ENCODE results near the gene TACC3. TPM values are rescaled to one million over a fixed set of nuclear protein-coding genes. Genes with fewer than 3 reads are reported as not detected.

Gene TACC3
- 19.2 and 21.5 TPM in 2 replicates for total RNA-seq (2014; rRNA removed; shearing (Covaris generic))

DNA sequence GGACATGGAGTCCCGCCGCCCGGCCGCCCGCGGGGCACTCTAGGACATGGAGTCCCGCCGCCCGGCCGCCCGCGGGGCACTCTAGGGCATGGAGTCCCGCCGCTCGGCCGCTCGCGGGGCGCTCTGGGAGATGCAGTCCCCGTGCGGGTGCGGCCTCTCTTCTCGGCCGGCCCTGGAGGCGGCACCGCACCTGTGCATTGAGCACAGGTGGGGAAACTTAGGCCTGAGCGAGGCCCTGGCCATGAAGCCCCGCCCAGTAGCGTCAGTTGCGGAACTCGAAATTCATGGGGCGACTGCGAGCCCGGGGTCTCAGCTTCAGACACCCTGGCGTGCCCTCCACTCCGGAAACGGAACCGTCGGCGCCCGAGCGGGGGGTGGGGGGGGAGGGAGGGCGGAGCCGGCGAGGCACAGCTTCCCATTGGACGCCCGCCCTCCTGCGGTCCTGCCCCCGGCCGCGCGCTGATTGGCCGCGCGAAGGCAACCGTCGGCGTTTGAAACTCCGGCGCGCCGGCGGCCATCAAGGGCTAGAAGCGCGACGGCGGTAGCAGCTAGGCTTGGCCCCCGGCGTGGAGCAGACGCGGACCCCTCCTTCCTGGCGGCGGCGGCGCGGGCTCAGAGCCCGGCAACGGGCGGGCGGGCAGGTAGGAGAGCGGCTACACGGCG is at the start of gene TACC3, which contains the start of gene TMEM129:
TACC3 (plus strand) TSS at position 519 of the 663 bp plus-strand sequence. CDS start 1,901 bp downstream, outside the sequence.
TMEM129 (minus strand) TSS at position 321 of the 663 bp plus-strand sequence. CDS start 486 bp downstream, outside the sequence.
- DNase-seq (ENCODE audit: low read depth in 1 of 2, low spot score in 2 of 2), result peak; percentile 67 to 81
- Histone ChIP-seq H3K9me3 (replicated peaks) (no peaks in the 10 kb centered on the region), H3K27me3 (replicated peaks) (no peaks in the 10 kb centered on the region), H3K27ac (peak within 1 kb of the TSS; percentile 76), H3K4me3 (peak within 1 kb of the TSS; percentile 68), H3K4me1 (replicated peaks) (peaks cover 18% of the 10 kb centered on the region), H3K36me3 (peaks cover 46% of the 10 kb centered on the region)

DNA sequence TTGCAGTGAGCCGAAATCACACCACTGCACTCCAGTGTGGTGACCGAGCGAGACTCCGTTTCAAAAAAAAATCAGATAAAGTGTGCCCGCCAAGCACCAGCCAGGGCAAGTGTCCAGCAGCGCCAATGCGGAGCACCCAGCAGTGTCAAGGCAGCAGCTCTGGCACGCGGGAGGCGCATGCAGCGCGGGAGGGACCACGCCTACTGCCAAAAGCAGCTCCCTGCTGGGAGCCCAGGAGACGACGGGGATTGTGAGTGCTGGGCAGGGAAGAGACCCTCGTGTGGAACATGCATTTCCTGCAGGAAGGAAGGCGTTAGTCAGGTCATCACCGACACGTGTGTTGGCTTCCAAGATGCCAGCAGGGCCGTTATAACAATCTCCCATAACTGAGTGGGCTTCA is 47.6 kb upstream of the TACC3 start:
- Histone ChIP-seq H3K27me3 (replicated peaks) (no peaks in the 10 kb centered on the region), H3K4me1 (replicated peaks) (no peaks in the 10 kb centered on the region), H3K36me3 (no peaks in the 10 kb centered on the region), H3K4me3 (no peak overlapping the region), H3K9me3 (replicated peaks) (no peaks in the 10 kb centered on the region), H3K27ac (no peak overlapping the region)
- DNase-seq (ENCODE audit: low read depth in 1 of 2, low spot score in 2 of 2), result no peak

DNA sequence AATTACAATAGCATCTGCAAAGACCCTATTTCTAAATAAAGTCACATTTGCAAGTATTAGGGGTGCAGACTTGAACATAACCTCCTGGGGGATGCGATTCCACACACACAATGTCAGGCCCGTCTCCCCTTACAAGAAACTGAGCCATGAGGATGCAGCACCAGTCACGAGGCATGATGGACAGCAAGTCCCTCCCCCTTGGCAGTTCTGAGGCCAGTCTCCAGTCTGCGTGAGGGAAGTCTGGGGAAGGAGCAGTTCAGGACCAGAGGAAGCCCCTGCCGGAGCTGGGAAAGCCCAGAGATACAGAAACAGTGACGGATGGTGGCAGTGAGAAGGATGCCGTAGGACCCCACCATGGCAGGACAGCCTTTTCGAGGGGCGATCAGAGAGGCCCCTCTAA is 46.6 kb upstream of the TACC3 start:
- H3K4me3 ChIP-seq, result no peak overlapping the region
- DNase-seq (ENCODE audit: low read depth in 1 of 2, low spot score in 2 of 2), result no peak
- no peaks in the 10 kb centered on the region for H3K4me1 ChIP-seq (replicated peaks)
- no peak overlapping the region for H3K27ac ChIP-seq
- no peaks in the 10 kb centered on the region for H3K9me3 ChIP-seq (replicated peaks)
- no peaks in the 10 kb centered on the region for H3K36me3 ChIP-seq
- no peaks in the 10 kb centered on the region for H3K27me3 ChIP-seq (replicated peaks)

DNA sequence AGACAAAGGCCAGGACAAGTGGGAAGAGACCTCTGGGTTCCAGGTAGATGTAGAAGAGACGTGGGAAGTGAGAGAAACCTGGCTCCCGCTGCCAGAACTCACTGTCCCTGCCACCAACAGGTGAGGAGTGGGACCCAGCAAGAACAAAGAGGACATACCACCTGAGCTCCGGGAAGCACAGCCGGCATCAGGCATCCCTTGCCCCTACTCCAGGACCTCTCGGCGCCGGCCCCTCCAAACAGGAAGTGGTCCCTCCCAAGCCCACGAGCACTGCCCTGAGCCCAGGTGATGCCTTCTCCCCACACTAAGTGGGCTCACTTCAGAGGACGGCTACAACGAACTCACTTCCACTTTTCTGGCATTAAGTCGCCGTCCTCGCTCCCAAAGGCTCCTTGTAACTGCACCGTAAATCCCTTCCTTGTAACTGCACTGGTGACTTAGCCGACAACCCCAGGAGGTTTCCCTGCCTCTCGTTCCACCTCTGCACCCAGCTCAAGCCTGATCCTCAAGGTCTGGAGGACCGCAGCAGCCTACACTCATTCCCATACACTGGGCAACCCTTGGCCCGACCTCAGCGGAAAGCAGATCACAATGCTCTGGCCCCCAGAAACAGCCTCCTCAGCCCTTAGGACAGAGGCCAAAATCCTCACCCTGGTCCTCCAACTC is 46.1 kb upstream of the TACC3 start:
- Histone ChIP-seq H3K4me3 (no peak overlapping the region), H3K9me3 (replicated peaks) (no peaks in the 10 kb centered on the region), H3K36me3 (no peaks in the 10 kb centered on the region), H3K27ac (no peak overlapping the region), H3K27me3 (replicated peaks) (no peaks in the 10 kb centered on the region), H3K4me1 (replicated peaks) (no peaks in the 10 kb centered on the region)
- DNase-seq (ENCODE audit: low read depth in 1 of 2, low spot score in 2 of 2), result no peak

DNA sequence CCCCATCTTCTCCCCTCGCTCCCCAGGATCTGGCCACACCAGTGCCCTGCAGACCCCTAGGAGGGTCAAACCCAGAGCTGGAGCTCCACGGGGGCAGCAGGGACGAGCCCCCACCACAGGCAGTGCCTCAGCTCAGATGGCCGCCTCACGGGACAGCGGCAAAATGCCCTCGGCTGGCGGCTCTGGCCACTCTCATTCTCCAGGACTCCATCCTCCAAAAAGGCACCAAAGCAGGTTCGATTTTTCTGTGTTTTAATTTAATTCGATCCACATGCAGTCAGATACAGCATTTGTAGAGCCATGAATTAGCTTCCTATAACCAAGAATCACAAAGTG is 45.6 kb upstream of the TACC3 start:
- H3K36me3 ChIP-seq, result no peaks in the 10 kb centered on the region
- no peak overlapping the region for H3K27ac ChIP-seq
- H3K4me1 ChIP-seq (replicated peaks), result no peaks in the 10 kb centered on the region
- no peaks in the 10 kb centered on the region for H3K27me3 ChIP-seq (replicated peaks)
- H3K4me3 ChIP-seq, result no peak overlapping the region
- no peak for DNase-seq (ENCODE audit: low read depth in 1 of 2, low spot score in 2 of 2)
- H3K9me3 ChIP-seq (replicated peaks), result no peaks in the 10 kb centered on the region

DNA sequence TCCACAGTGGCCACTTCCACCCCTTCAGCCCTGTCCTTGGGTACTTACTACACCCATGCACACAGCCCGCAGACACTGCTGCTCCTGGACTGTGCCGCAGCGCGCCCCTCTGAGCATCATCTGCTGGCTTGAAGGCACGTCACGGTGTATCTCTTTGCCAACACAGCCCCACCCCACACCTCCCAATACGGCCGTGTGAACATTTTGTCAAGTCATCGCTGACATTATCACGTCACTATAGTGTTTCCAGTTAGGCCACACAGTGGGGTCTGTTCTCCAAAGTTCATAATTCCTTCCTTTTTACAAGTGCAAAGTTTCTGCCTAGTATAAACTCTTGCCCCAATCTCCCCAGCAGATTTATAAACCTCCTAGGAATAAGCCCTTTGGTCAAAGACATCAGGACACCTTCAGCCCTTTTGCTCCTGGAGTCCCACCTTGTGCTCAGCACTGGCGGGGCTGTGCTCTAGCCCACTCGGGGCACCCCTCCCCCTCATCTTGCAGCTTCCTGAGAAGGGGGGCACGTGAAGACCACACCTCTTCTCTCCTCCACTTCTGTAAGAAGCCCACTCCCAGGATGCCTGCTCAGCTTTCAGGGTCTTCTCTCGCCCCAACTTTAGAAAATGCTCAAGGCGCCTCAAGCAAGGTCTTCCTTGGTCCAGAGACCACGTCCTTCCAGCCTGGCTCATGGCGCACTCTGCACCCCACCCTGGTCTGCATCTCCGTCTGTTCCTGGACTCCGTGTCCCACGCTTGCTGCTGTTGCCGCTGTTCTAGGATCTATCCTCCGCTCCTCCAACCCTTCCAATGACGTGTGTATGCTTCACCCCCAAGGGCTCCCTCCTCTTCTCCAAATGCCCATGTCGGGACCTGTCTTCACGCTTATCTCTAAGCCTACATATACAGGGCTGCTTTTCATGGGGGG is 44.5 kb upstream of the TACC3 start:
- H3K9me3 ChIP-seq (replicated peaks), result no peaks in the 10 kb centered on the region
- no peak overlapping the region for H3K4me3 ChIP-seq
- H3K4me1 ChIP-seq (replicated peaks), result no peaks in the 10 kb centered on the region
- H3K36me3 ChIP-seq, result no peaks in the 10 kb centered on the region
- DNase-seq (ENCODE audit: low read depth in 1 of 2, low spot score in 2 of 2), result no peak
- H3K27me3 ChIP-seq (replicated peaks), result no peaks in the 10 kb centered on the region
- H3K27ac ChIP-seq, result no peak overlapping the region

DNA sequence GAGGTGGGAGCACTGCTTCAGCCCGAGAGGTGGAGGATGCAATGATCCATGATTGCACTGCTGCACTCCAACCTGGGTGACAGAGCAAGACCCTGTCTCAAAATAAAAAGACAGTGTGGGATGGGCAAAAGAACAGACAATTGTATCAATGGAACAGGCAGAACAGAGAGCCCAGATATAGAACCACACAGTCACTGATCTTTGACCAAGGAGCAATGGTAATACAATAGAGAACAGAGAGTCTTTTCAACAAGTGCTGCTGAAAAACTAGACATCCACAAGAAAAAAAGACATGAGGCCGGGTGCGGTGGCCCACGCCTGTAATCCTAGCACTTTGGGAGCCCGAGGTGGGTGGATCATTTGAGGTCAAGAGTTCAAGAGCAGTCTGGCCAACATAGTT is 43.1 kb upstream of the TACC3 start:
- Histone ChIP-seq H3K4me3 (no peak overlapping the region), H3K27ac (no peak overlapping the region), H3K4me1 (replicated peaks) (peaks cover 3% of the 10 kb centered on the region), H3K9me3 (replicated peaks) (no peaks in the 10 kb centered on the region), H3K27me3 (replicated peaks) (no peaks in the 10 kb centered on the region), H3K36me3 (no peaks in the 10 kb centered on the region)
- no peak for DNase-seq (ENCODE audit: low read depth in 1 of 2, low spot score in 2 of 2)

DNA sequence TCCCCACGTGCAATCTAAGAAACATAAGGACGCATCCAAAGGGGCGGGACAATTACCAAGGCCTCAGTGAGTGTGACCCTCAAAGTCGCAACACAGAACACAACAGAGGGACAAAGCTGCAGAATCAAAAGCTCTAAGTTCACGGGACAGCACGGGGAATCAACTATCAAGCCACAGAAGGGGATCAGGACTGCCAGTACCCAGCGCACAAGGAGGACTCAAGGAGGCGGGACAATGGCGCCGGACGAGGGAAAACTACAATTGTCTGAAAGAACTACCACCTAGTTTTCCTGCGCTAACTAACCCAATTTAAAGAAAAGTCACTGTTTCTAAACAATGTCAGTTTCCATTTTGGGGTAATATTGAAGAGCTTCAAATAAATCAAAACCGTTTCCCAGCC is 38.5 kb upstream of the TACC3 start:
- no peak for DNase-seq (ENCODE audit: low read depth in 1 of 2, low spot score in 2 of 2)
- Histone ChIP-seq H3K27ac (no peak overlapping the region), H3K27me3 (replicated peaks) (no peaks in the 10 kb centered on the region), H3K9me3 (replicated peaks) (no peaks in the 10 kb centered on the region), H3K36me3 (no peaks in the 10 kb centered on the region), H3K4me3 (no peak overlapping the region), H3K4me1 (replicated peaks) (peaks cover 14% of the 10 kb centered on the region)

DNA sequence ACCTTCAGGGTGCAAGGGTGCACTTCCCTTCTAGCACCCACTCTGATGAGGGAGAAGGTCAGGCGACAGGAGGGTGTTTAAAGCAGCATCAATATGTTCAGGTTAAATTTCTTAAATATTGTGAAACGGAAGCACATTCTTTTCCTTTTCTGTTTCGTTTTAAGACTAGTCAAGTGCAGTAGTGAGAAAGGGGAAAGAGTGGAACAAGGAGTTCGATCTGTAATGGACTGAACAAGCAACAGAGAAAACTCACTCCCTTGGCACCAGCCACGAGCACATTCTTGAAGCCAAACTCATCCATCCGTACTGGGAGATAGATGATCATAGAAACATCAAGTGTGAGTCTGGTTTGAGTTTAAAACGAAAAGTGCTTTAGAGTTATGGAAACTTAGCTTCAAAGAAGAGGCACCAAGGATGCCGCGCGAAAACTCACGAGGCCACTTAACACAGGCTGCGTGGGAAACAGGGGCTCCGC is 38.0 kb upstream of the TACC3 start:
- Histone ChIP-seq H3K4me1 (replicated peaks) (peaks cover 14% of the 10 kb centered on the region), H3K27ac (no peak overlapping the region), H3K9me3 (replicated peaks) (no peaks in the 10 kb centered on the region), H3K27me3 (replicated peaks) (no peaks in the 10 kb centered on the region), H3K36me3 (no peaks in the 10 kb centered on the region), H3K4me3 (peak overlapping the region; percentile 46)
- DNase-seq (ENCODE audit: low read depth in 1 of 2, low spot score in 2 of 2), result peak in 1 of 2 experiments; percentile 21

DNA sequence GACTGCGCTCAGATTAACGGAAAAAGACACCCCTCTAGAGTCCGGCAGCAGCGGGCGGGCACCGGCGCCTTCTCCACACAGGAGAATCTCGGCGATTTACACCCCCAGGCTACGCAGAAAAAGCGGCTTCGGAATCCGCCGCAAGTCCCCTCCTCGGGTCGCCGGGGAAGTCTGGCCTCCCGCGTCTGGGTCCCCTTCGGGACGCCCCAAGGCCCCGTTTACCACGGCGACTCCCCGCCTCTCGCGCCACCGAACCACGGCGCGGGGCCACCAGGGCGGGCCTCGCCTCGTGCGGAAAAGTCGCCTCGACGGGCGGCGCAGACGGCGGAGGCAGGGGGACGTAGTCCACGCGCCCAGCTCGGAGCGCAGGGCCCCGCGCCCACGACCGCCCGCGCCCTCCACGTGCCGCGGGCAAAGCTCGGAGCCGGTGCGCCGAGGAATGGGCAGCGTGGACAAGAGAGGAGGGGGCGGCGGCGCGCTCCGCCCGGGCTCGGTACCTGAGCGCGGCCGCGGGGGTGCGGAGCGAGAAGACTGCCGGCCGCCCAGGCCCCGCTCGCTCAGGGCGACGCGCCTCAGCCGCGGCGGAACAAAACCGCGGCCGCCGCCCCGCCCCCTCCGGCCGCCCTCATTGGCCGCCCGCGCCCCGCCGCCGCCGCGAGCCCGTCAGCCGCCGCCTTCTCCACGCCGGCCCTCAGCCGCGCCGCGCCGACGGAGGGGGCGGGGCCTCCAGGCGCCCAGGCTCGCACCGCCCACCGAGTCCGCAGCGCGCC is 37.4 kb upstream of the TACC3 start, which contains the start of gene FAM53A:
FAM53A (minus strand) TSS at position 578 of the 770 bp plus-strand sequence. CDS start 15,572 bp downstream, outside the sequence.
- Histone ChIP-seq H3K27ac (no peak within 1 kb of the TSS), H3K9me3 (replicated peaks) (no peaks in the 10 kb centered on the region), H3K4me3 (peak within 1 kb of the TSS; percentile 46), H3K27me3 (replicated peaks) (no peaks in the 10 kb centered on the region), H3K4me1 (replicated peaks) (peaks cover 14% of the 10 kb centered on the region), H3K36me3 (no peaks in the 10 kb centered on the region)
- peak; percentile 36 to 76 for DNase-seq (ENCODE audit: low read depth in 1 of 2, low spot score in 2 of 2)

DNA sequence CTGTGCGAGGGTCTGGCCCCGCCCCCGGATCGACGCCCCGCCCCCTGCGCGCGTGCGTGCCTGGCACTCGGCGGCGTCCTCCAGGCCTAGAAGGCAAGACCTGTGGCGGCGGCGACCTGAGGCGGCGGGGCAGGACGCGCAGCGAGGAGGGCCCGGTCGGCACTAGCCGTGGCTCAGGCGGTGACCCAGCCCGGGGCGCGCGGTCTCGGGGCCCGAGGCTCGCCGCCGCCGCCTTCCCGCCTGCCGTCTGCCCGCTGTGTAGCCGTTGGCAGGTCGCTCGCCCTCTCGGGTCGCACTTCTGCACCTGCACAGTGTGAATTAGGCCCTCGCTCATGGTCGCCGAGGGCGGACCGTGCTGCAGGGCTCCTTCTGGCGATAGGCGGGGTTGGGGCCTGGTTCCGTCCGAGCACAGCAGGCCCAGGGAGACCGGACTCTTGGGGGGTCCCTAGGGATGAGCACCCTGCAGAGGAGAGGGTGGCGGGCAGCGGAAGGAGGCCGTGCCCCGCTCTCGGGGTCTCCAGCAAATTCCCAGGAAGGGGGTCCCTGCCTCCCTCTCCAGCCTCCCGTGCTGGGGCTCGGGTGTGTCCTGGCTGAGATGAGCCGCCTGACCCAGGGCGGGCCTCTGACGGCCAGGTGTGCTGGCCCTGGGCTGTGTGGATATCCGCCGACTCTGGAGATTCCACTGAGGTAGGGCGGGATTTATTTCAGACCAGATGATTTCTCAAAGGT is 36.7 kb upstream of the TACC3 start:
- H3K27ac ChIP-seq, result no peak overlapping the region
- H3K27me3 ChIP-seq (replicated peaks), result no peaks in the 10 kb centered on the region
- H3K9me3 ChIP-seq (replicated peaks), result no peaks in the 10 kb centered on the region
- peaks cover 14% of the 10 kb centered on the region for H3K4me1 ChIP-seq (replicated peaks)
- peak overlapping the region; percentile 46 for H3K4me3 ChIP-seq
- no peak for DNase-seq (ENCODE audit: low read depth in 1 of 2, low spot score in 2 of 2)
- H3K36me3 ChIP-seq, result no peaks in the 10 kb centered on the region

DNA sequence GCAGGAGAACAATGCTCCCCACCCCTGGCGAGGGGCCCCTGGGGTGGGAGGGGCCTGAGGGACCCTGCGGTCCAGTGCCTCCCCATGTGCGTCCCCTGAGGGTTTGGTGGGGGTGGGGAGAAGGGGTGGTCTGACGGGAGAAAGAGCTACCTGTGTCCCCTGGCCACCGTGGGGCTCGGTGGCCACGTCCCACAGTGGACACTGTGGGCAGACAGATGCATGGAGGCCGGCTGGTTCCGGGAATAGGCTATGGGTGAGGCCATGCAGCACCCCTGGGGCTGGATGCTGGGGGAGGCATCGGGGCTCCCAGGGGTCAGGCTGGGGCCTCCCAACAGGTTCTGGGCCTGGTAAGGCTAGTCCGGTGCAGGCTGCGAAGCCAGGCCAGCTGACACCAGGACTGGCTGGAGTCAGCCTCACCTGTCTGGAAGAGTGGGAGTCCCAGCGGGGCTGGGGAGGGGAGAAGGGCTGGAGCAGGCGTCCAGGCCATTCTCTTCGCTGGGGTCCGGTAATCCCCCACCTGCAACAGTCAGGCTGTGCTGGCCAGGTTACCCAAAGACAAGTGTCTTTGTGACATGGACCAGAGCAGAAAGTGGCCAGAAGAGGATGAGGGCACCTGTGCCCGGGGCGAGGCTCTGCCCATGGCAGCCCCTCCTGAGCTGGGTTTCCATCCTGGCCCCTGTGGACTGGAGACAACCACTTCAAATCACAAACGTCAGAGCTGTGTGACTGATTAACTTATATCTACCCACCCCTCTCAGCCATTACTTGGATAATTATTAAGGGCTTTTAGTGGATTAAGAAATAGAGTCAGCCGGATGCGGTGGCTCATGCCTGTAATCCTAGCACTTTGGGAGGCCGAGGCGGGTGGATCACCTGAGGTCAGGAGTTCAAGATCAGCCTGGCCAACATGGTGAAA is 35.8 kb upstream of the TACC3 start:
- H3K36me3 ChIP-seq, result no peaks in the 10 kb centered on the region
- H3K27me3 ChIP-seq (replicated peaks), result no peaks in the 10 kb centered on the region
- H3K4me3 ChIP-seq, result no peak overlapping the region
- no peak overlapping the region for H3K27ac ChIP-seq
- no peak for DNase-seq (ENCODE audit: low read depth in 1 of 2, low spot score in 2 of 2)
- H3K4me1 ChIP-seq (replicated peaks), result peaks cover 14% of the 10 kb centered on the region
- no peaks in the 10 kb centered on the region for H3K9me3 ChIP-seq (replicated peaks)
